IMR-90 (cell line): ENCODE data around the gene CECR2. TPM values are rescaled to one million over a fixed set of nuclear protein-coding genes. Genes with fewer than 3 reads are reported as not detected.

Experiments used
- ATAC-seq: fragments of 200-7000 bp; cut with Tn5 transposase; 2 replicates; pipeline ENCODE4 v1.9.1; 2020; ENCODE audit warnings: low read depth, mild to moderate bottlenecking, moderate library complexity
- BruUV-seq: library from RNA; stranded (reverse); fragments of 400-500 nt; replicated peaks from 2 replicates; lab custom pipeline; 2021; lab: Mats Ljungman, UMichigan
- CTCF ChIA-PET: fragments of 300-600 bp; formaldehyde crosslinking; extraction: SDS; loops from one replicate; lab custom pipeline; 2021; ENCODE audit warnings: antibody characterized with exemption; lab: Yijun Ruan, JAX
- POLR2A ChIA-PET: fragments of 300-600 bp; sonication (Branson Sonifier 250); formaldehyde crosslinking; loops from one replicate; lab custom pipeline; 2022; ENCODE audit warnings: antibody characterized with exemption; ENCODE audit not compliant: unreplicated experiment; lab: Charles Lee
- DNase-seq: peaks from one replicate; pipeline ENCODE4 v3.0.0; 2013
- H2AFZ ChIP-seq: replicated peaks from 2 replicates; pipeline ENCODE3; 2013; ENCODE audit warnings: low read length, mild to moderate bottlenecking; ENCODE audit not compliant: poor library complexity
- H2AK5ac ChIP-seq: 2 replicates; pipeline ENCODE4 v1.6.1; 2013; ENCODE audit warnings: low read depth, low read length, inconsistent platforms
- H2AK9ac ChIP-seq: replicated peaks from 2 replicates; pipeline ENCODE3; 2013; ENCODE audit warnings: mild to moderate bottlenecking, low read depth, low read length, moderate library complexity; ENCODE audit not compliant: poor library complexity
- H2BK120ac ChIP-seq: 2 replicates; pipeline ENCODE4 v1.6.1; 2013; ENCODE audit warnings: low read depth, low read length, inconsistent platforms
- H2BK15ac ChIP-seq: 3 replicates; pipeline ENCODE4 v1.6.1; 2013; ENCODE audit warnings: low read depth, low read length, inconsistent platforms
- H2BK20ac ChIP-seq: 2 replicates; pipeline ENCODE4 v1.6.1; 2013; ENCODE audit warnings: low read depth, mild to moderate bottlenecking, inconsistent platforms, low read length, moderate library complexity
- H2BK5ac ChIP-seq: 2 replicates; pipeline ENCODE4 v1.6.1; 2013; ENCODE audit warnings: mild to moderate bottlenecking, low read depth, low read length, inconsistent platforms; ENCODE audit not compliant: poor library complexity, severe bottlenecking
- H3K14ac ChIP-seq: replicated peaks from 2 replicates; pipeline ENCODE4 v1.6.1; 2013; ENCODE audit warnings: low read depth, low read length, inconsistent platforms
- H3K18ac ChIP-seq: 2 replicates; pipeline ENCODE4 v1.6.1; 2013; ENCODE audit warnings: low read depth, low read length, control low read depth
- H3K23ac ChIP-seq: 2 replicates; pipeline ENCODE4 v1.6.1; 2013; ENCODE audit warnings: low read depth, low read length, inconsistent platforms
- H3K27ac ChIP-seq: 2 replicates; pipeline ENCODE4 v1.5.1; 2013; ENCODE audit warnings: mild to moderate bottlenecking, control low read depth, low read length; ENCODE audit not compliant: insufficient read depth
- H3K27me3 ChIP-seq: 2 replicates; pipeline ENCODE4 v1.6.1; 2013; ENCODE audit warnings: low read length; ENCODE audit not compliant: control insufficient read depth, insufficient read depth
- H3K36me3 ChIP-seq: 2 replicates; pipeline ENCODE4 v1.6.1; 2013; ENCODE audit warnings: low read length, mixed read lengths; ENCODE audit not compliant: control insufficient read depth, insufficient read depth
- H3K4ac ChIP-seq: 2 replicates; pipeline ENCODE4 v1.6.1; 2013; ENCODE audit warnings: low read depth, low read length, inconsistent platforms
- H3K4me1 ChIP-seq: 2 replicates; pipeline ENCODE4 v1.6.1; 2013; ENCODE audit warnings: low read length, mixed read lengths; ENCODE audit not compliant: control insufficient read depth, insufficient read depth
- H3K4me2 ChIP-seq: 2 replicates; pipeline ENCODE4 v1.6.1; 2013; ENCODE audit warnings: low read depth, mild to moderate bottlenecking, control low read depth, low read length, moderate library complexity
- H3K4me3 ChIP-seq: 2 replicates; pipeline ENCODE4 v1.5.1; 2013; ENCODE audit warnings: low read depth, mild to moderate bottlenecking, control low read depth, low read length, moderate library complexity; ENCODE audit not compliant: insufficient read depth
- H3K56ac ChIP-seq: 2 replicates; pipeline ENCODE4 v1.6.1; 2013; ENCODE audit warnings: low read length, inconsistent platforms; ENCODE audit not compliant: insufficient read depth; ENCODE audit errors: extremely low read depth
- H3K79me1 ChIP-seq, 2 experiments: 2 replicates each; pipeline ENCODE4 v1.6.1; 2013; ENCODE audit warnings: low read length in 2 of 2, inconsistent platforms in 1 of 2, low read depth in 1 of 2
- H3K9ac ChIP-seq: 2 replicates; pipeline ENCODE4 v1.6.1; 2013; ENCODE audit warnings: low read depth, low read length, control low read depth
- H3K9me1 ChIP-seq: 2 replicates; pipeline ENCODE4 v1.6.1; 2013; ENCODE audit warnings: low read length, inconsistent platforms; ENCODE audit not compliant: insufficient read depth
- H3K9me3 ChIP-seq: 2 replicates; pipeline ENCODE4 v1.6.1; 2013; ENCODE audit warnings: low read length; ENCODE audit not compliant: control insufficient read depth, insufficient read depth
- H4K20me1 ChIP-seq: 2 replicates; pipeline ENCODE4 v1.6.1; 2013; ENCODE audit warnings: low read length, inconsistent platforms; ENCODE audit not compliant: insufficient read depth
- H4K5ac ChIP-seq: 2 replicates; pipeline ENCODE4 v1.6.1; 2013; ENCODE audit warnings: mild to moderate bottlenecking, low read depth, low read length, control low read depth
- H4K8ac ChIP-seq, 2 experiments: 2 replicates each; pipeline ENCODE4 v1.6.1; 2013; ENCODE audit warnings: low read depth in 2 of 2, low read length in 2 of 2, control low read depth in 1 of 2, inconsistent platforms in 1 of 2
- H4K91ac ChIP-seq: 2 replicates; pipeline ENCODE4 v1.6.1; 2013; ENCODE audit warnings: low read depth, low read length, inconsistent platforms; ENCODE audit not compliant: insufficient read depth
- BHLHE40 ChIP-seq: fragments of 150-350 bp; IDR thresholded peaks from 2 replicates; pipeline ENCODE4 v1.6.1; 2016; ENCODE audit warnings: mild to moderate bottlenecking, low read depth, low read length
- CEBPB ChIP-seq: IDR thresholded peaks from 2 replicates; pipeline ENCODE4 v1.6.1; 2012; ENCODE audit warnings: low read depth, low read length, improper control_type of control experiment
- CHD1 ChIP-seq: IDR thresholded peaks from 2 replicates; pipeline ENCODE4 v1.6.1; 2012; ENCODE audit warnings: low read depth, low read length, improper control_type of control experiment
- CTCF ChIP-seq: conservative IDR thresholded peaks from 2 replicates; pipeline ENCODE4 v1.5.1; 2012; ENCODE audit warnings: mild to moderate bottlenecking, low read depth, low read length, improper control_type of control experiment
- FOS ChIP-seq: fragments of 150-350 bp; IDR thresholded peaks from 2 replicates; pipeline ENCODE4 v1.6.1; 2016; ENCODE audit warnings: low read depth, low read length
- MAFK ChIP-seq: IDR thresholded peaks from 2 replicates; pipeline ENCODE4 v1.6.1; 2012; ENCODE audit warnings: low read depth, low read length, improper control_type of control experiment
- MXI1 ChIP-seq: IDR thresholded peaks from 2 replicates; pipeline ENCODE4 v1.6.1; 2012; ENCODE audit warnings: low read depth, mild to moderate bottlenecking, low read length, moderate library complexity, borderline replicate concordance
- NFE2L2 ChIP-seq: fragments of 150-350 bp; IDR thresholded peaks from 2 replicates; pipeline ENCODE4 v1.6.1; 2016; ENCODE audit warnings: low read depth, mild to moderate bottlenecking, low read length
- POLR2A ChIP-seq: IDR thresholded peaks from 2 replicates; pipeline ENCODE4 v1.6.1; 2012; ENCODE audit warnings: mild to moderate bottlenecking, low read depth, low read length
- RFX5 ChIP-seq: IDR thresholded peaks from 2 replicates; pipeline ENCODE4 v1.8.0; 2012; ENCODE audit warnings: low read depth, mild to moderate bottlenecking, low read length, moderate library complexity
- SMC3 ChIP-seq: fragments of 150-350 bp; IDR thresholded peaks from 2 replicates; pipeline ENCODE4 v1.6.1; 2016; ENCODE audit warnings: low read depth, mild to moderate bottlenecking, antibody characterized with exemption, low read length, moderate library complexity
- WGBS, 2 experiments: methylation state at CpG; one replicate each; pipeline versions ENCODE4 v1.1.5 to v1.1.7; 2013; ENCODE audit warnings: missing lambda C conversion rate in 2 of 2; ENCODE audit not compliant: insufficient read length in 1 of 2; ENCODE audit errors: extremely low coverage in 2 of 2; 5-methylcytosine and 5-hydroxymethylcytosine counted together
- dilution Hi-C: fragments of 300-500 bp; cut with HindIII; formaldehyde crosslinking; loops from one replicate; pipeline ENCODE4 v1.14.3; 2018; ENCODE audit warnings: low sequenced_read_pairs; ENCODE audit not compliant: unreplicated experiment
- in situ Hi-C: fragments of 300-500 bp; cut with MboI; formaldehyde crosslinking; loops from 3 replicates; pipeline ENCODE4 v1.14.3; 2019; ENCODE audit warnings: low sequenced_read_pairs, inconsistent platforms, mixed read lengths
- intact Hi-C: fragments of 100-400 bp; cut with micrococcal nuclease; formaldehyde crosslinking; loops from 2 replicates; pipeline ENCODE4 v1.10.0; 2022
- polyA plus RNA-seq, 3 experiments: library from polyadenylated mRNA; depleted of rRNA; stranded (reverse); fragments of >200 nt; gene quantifications; 2 replicates each; pipeline ENCODE4 v1.2.3, GENCODE V29; 2012; ENCODE audit warnings: low replicate concordance in 1 of 3
- total RNA-seq: library from RNA; depleted of rRNA; stranded (reverse); fragments of >200 nt; gene quantifications from 2 replicates; pipeline ENCODE4 v1.2.3, GENCODE V29; 2012

CECR2 gene
- total and polyA plus RNA-seq, 2 of the 4 experiments (the other 2 are of a cell fraction), result under 0.01 TPM; not detected in 1

DNA sequence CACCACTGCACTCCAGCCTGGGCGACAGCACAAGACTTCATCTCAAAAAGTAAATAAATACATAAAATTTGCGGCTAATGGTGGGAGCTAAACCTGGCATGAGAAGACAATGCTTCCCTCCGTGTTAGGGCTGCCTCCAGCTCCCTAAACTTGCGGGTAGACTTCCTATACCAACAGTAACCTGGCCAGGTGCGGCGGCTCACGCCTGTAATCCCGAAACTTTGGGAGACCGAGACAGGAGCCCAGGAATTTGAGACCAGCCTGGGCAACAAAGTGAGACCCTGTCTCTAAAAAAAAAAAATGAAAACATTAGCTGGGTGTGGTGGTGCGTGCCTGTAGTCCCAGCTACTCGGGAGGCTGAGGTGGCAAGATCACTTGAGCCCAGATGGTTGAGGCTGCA is 219.3 kb downstream of the CECR2 start:
- Histone ChIP-seq H3K9me3 (no peaks in the 10 kb centered on the region), H2BK120ac (no peak overlapping the region), H3K4ac (no peak overlapping the region), H3K4me3 (no peak overlapping the region), H2AFZ (no peak overlapping the region), H3K36me3 (peaks cover 26% of the 10 kb centered on the region), H2BK15ac (no peak overlapping the region), H3K56ac (no peak overlapping the region), H2BK5ac (no peak overlapping the region), H4K20me1 (no peaks in the 10 kb centered on the region), H3K9ac (no peak overlapping the region), H3K27ac (no peak overlapping the region), H2AK5ac (no peak overlapping the region), H3K79me1 (no peaks in the 10 kb centered on the region), H3K4me2 (no peak overlapping the region), H3K23ac (no peak overlapping the region), H2AK9ac (no peak overlapping the region), H2BK20ac (no peak overlapping the region), H4K8ac (no peak overlapping the region), H3K27me3 (no peaks in the 10 kb centered on the region), H3K18ac (no peak overlapping the region), H3K4me1 (no peaks in the 10 kb centered on the region), H3K14ac (no peak overlapping the region), H4K5ac (no peak overlapping the region), H4K91ac (no peak overlapping the region), H3K9me1 (no peaks in the 10 kb centered on the region)
- CTCF ChIA-PET, result interaction anchor here (1.2 kb wide), 1 partner anchor 18 kb away, joined by 3 read pairs; no protein-coding TSS in a partner anchor
- POLR2A ChIA-PET, result no interaction called here
- no CpG with 5 or more reads among the region's 11 CpGs for WGBS, 2 experiments
- dilution Hi-C loops, result no loop called here
- ATAC-seq (no peak), DNase-seq (no peak)
- in situ Hi-C loops, result no loop called here
- no TSS peak for BruUV-seq
- no peak for TF ChIP-seq MAFK
- TF ChIP-seq MXI1, result no peak
- TF ChIP-seq SMC3, result no peak
- TF ChIP-seq CEBPB, result no peak
- TF ChIP-seq NFE2L2, result no peak
- no peak for TF ChIP-seq CTCF
- no peak for TF ChIP-seq FOS
- TF ChIP-seq BHLHE40, result no peak
- TF ChIP-seq POLR2A, result no peak
- TF ChIP-seq RFX5, result no peak
- TF ChIP-seq CHD1, result no peak
- intact Hi-C loops, result loop anchor here (5.0 kb wide), 1 partner anchor 64 kb away; no protein-coding TSS in a partner anchor
